ENCODE data around the gene LSS.
"Not testable (repeated sequence)": the region's sequence is repeated elsewhere in the genome, so short reads cannot be mapped to it uniquely, and the experiment has no call there.

LSS gene

GRCh38 chr21:46184625-46185555 lies 43.7 kb downstream of the LSS start:
- Histone ChIP-seq H3K4me2 (ENCODE audit: low read length) (peak overlapping the region; percentile 77), H3K36me3 (ENCODE audit: control insufficient read depth, insufficient read depth, low read length) (no peaks in the 10 kb centered on the region), H3K9me3 (ENCODE audit: control insufficient read depth, low read length) (no peaks in the 10 kb centered on the region), H3K9ac (no peak overlapping the region), H3K27ac (no peak overlapping the region), H3K4me3 (ENCODE audit: low read depth, low read length) (peak overlapping the region; percentile 72), H3K79me2 (no peaks in the 10 kb centered on the region), H3K4me1 (peaks cover 9% of the 10 kb centered on the region), H3K27me3 (ENCODE audit: control insufficient read depth, insufficient read depth, low read length) (no peaks in the 10 kb centered on the region), H2AFZ (no peak overlapping the region)
- TF ChIP-seq, protein P1, sequence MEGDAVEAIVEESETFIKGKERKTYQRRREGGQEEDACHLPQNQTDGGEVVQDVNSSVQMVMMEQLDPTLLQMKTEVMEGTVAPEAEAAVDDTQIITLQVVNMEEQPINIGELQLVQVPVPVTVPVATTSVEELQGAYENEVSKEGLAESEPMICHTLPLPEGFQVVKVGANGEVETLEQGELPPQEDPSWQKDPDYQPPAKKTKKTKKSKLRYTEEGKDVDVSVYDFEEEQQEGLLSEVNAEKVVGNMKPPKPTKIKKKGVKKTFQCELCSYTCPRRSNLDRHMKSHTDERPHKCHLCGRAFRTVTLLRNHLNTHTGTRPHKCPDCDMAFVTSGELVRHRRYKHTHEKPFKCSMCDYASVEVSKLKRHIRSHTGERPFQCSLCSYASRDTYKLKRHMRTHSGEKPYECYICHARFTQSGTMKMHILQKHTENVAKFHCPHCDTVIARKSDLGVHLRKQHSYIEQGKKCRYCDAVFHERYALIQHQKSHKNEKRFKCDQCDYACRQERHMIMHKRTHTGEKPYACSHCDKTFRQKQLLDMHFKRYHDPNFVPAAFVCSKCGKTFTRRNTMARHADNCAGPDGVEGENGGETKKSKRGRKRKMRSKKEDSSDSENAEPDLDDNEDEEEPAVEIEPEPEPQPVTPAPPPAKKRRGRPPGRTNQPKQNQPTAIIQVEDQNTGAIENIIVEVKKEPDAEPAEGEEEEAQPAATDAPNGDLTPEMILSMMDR (IDR thresholded peaks at IDR 0.05) = no peak

GRCh38 chr21:46183910-46184624 lies 44.5 kb downstream of the LSS start, which contains the start of gene SPATC1L:
Gene SPATC1L, minus strand, starts transcription at chr21:46184459. Its CDS starts 1,643 bp downstream, at chr21:46182816.
- Histone ChIP-seq H3K9ac (no peak within 1 kb of the TSS), H3K27me3 (ENCODE audit: control insufficient read depth, insufficient read depth, low read length) (no peaks in the 10 kb centered on the region), H3K79me2 (no peaks in the 10 kb centered on the region), H3K27ac (no peak within 1 kb of the TSS), H3K4me2 (ENCODE audit: low read length) (peak within 1 kb of the TSS; percentile 81), H3K36me3 (ENCODE audit: control insufficient read depth, insufficient read depth, low read length) (no peaks in the 10 kb centered on the region), H3K4me3 (ENCODE audit: low read depth, low read length) (peak within 1 kb of the TSS; percentile 72), H3K4me1 (peaks cover 7% of the 10 kb centered on the region), H2AFZ (no peak within 1 kb of the TSS), H3K9me3 (ENCODE audit: control insufficient read depth, low read length) (no peaks in the 10 kb centered on the region)
- TF ChIP-seq, protein P1 (IDR thresholded peaks at IDR 0.05) = no peak

GRCh38 chr21:46183337-46183909 lies 45.2 kb downstream of the LSS start:
- not testable (repeated sequence) for H3K36me3 ChIP-seq (ENCODE audit: control insufficient read depth, insufficient read depth, low read length); H2AFZ ChIP-seq; H3K9ac ChIP-seq; H3K4me2 ChIP-seq (ENCODE audit: low read length); H3K79me2 ChIP-seq; H3K4me3 ChIP-seq (ENCODE audit: low read depth, low read length); H3K4me1 ChIP-seq; H3K27ac ChIP-seq; H3K9me3 ChIP-seq (ENCODE audit: control insufficient read depth, low read length); H3K27me3 ChIP-seq (ENCODE audit: control insufficient read depth, insufficient read depth, low read length)

GRCh38 chr21:46182548-46183336 lies 45.8 kb downstream of the LSS start:
- H3K27me3 ChIP-seq (ENCODE audit: control insufficient read depth, insufficient read depth, low read length) = no peaks in the 10 kb centered on the region
- no peak overlapping the region for H3K27ac ChIP-seq
- H2AFZ ChIP-seq = no peak overlapping the region
- H3K9me3 ChIP-seq (ENCODE audit: control insufficient read depth, low read length) = no peaks in the 10 kb centered on the region
- no peak overlapping the region for H3K4me2 ChIP-seq (ENCODE audit: low read length)
- H3K4me3 ChIP-seq (ENCODE audit: low read depth, low read length) = no peak overlapping the region
- H3K9ac ChIP-seq = no peak overlapping the region
- TF ChIP-seq, protein P1 (IDR thresholded peaks at IDR 0.05) = no peak
- H3K36me3 ChIP-seq (ENCODE audit: control insufficient read depth, insufficient read depth, low read length) = no peaks in the 10 kb centered on the region
- H3K79me2 ChIP-seq = no peaks in the 10 kb centered on the region
- H3K4me1 ChIP-seq = no peaks in the 10 kb centered on the region
